Measurements from ENCODE around the gene KDR.

GRCh38 chr4:55107054-55107453, 18.3 kb downstream of the KDR start:
- TF ChIP-seq CTCF (conservative IDR thresholded peaks at IDR 0.05) (no peak), ZFX (IDR thresholded peaks at IDR 0.05) (no peak)
